Measurements from ENCODE around the gene EMC7. TPM values are rescaled to one million over a fixed set of nuclear protein-coding genes. Genes with fewer than 3 reads are reported as not detected.

The EMC7 gene
- polyA plus RNA-seq (2013, experiment 1 of 2) = 58.7 TPM
- polyA plus RNA-seq (2013, experiment 2 of 2) = 56.7 TPM

DNA sequence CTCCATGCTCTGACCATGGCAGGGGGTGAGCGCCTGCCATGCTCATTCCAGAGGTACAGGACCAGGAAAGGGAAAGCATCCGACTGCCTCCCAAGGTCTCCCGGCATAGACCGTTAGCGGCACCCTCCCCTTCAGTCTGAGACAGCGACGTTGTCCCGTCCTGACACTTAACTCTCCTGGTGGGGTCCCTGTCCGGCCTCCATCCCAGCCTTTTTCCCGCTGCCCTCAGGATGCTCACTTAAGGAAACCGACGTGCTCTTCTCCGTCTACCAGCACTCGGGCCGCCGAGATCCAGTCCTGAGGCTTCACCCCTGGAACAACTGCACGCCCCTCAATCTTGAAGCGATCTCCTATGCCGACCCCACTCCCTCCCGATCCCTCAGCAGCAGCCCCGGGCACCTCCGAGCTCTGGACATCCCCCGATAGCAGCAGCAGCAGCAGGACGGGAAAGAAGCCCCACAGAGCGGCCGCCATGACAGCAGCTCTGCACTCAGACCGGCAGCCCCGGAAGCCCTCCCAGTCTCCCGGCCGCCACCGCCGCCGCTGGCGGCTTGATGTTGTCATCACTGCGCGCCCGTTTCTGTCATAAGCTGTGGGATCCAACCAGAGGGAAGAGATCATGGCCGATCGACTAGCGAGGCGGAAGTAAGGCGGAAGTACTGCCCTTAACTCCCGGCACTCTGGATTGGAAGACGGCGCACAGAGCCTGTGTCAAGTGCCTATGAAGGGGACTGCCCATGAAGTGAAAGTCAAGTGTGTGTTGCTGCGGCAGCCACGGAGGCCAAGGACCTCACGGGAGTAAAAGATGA, at the start of gene EMC7, which contains the start of gene PGBD4:
Gene EMC7, minus strand, starts transcription at position 497 of the 809 bp plus-strand sequence. Its CDS starts 23 bp downstream, at position 474.
Gene PGBD4, plus strand, starts transcription at position 718 of the 809 bp plus-strand sequence. CDS start 449 bp downstream, outside the sequence.
- Histone ChIP-seq H2BK15ac (replicated peaks; ENCODE audit: low read depth) (no peak within 1 kb of the TSS), H4K8ac (ENCODE audit: low read depth, low read length) (no peak within 1 kb of the TSS), H3K4me3 (ENCODE audit: low read length) (peak within 1 kb of the TSS; percentile 98), H3K9ac (ENCODE audit: low read length) (peak within 1 kb of the TSS; percentile 80), H3K27me3 (ENCODE audit: insufficient read depth, low read length, poor library complexity) (no peaks in the 10 kb centered on the region), H2BK5ac (ENCODE audit: low read length) (no peak within 1 kb of the TSS), H3K56ac (ENCODE audit: low read length) (peak within 1 kb of the TSS; percentile 96), H3K79me2 (ENCODE audit: control insufficient read depth, insufficient read depth, low read length) (peaks cover 18% of the 10 kb centered on the region), H3K79me1 (ENCODE audit: low read length) (peaks cover 8% of the 10 kb centered on the region), H3K18ac (ENCODE audit: low read length) (peak within 1 kb of the TSS; percentile 72), H3K23ac (ENCODE audit: low read length) (no peak within 1 kb of the TSS), H4K5ac (ENCODE audit: low read length) (no peak within 1 kb of the TSS), H3K36me3 (ENCODE audit: control insufficient read depth, insufficient read depth, low read length) (no peaks in the 10 kb centered on the region), H3K4me2 (ENCODE audit: low read length) (peak within 1 kb of the TSS; percentile 89), H3K27ac (ENCODE audit: low read depth, low read length) (no peak within 1 kb of the TSS), H3K4me1 (ENCODE audit: control insufficient read depth, low read depth, low read length) (peaks cover 2% of the 10 kb centered on the region), H2BK120ac (ENCODE audit: low read depth, low read length) (no peak within 1 kb of the TSS), H2AK5ac (ENCODE audit: low read length) (no peak within 1 kb of the TSS), H3K4ac (ENCODE audit: low read depth, low read length) (peak within 1 kb of the TSS; percentile 11)
- DNase-seq = peak; percentile 99
- no CpG with 5 or more reads among the region's 48 CpGs for WGBS (ENCODE audit: extremely low coverage, insufficient coverage, low lambda C conversion rate)

DNA sequence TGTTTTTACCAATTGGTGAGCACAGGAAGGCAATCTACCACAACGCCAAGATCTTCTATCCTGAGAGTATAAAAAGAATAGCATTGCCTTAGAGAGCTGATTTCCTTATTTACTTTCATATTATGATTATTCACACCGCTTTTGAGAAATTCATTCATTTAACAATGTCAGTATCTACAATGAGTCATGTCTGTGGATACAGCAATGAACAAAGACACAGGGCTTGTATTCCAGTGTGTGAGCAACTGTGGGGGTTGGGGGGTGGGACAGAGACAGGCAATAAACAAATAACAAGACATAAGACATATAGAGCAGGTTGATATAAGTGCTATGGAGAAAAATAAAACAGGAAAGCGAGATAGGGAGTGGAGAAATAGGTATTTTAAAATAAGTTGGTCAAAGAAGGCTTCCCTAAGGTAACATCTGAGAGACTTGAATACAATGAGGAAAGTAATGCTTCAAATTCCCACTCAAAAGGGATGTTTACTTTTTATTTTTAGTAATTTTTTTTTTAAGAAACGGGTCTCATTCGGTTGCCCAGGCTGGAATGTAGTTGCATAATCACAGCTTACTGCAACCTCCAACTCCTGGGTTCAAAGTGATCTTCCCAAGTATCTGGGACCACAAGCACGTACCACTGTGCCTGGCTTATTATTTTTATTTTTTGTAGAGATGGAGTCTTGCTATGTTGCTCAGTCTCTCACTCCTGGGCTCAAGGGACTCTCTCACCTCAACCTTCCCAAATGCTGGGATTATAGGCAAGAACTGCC, 45.9 kb upstream of the EMC7 start:
- H3K36me3 ChIP-seq (ENCODE audit: control insufficient read depth, insufficient read depth, low read length) = no peaks in the 10 kb centered on the region
- H3K4me1 ChIP-seq (ENCODE audit: control insufficient read depth, low read depth, low read length) = no peaks in the 10 kb centered on the region
- H3K18ac ChIP-seq (ENCODE audit: low read length) = no peak overlapping the region
- H2BK120ac ChIP-seq (ENCODE audit: low read depth, low read length) = no peak overlapping the region
- H3K4me2 ChIP-seq (ENCODE audit: low read length) = no peak overlapping the region
- no peak overlapping the region for H3K4ac ChIP-seq (ENCODE audit: low read depth, low read length)
- no peak overlapping the region for H3K9ac ChIP-seq (ENCODE audit: low read length)
- 100% methylated on average over 1 of the region's 6 CpGs for WGBS (ENCODE audit: extremely low coverage, insufficient coverage, low lambda C conversion rate)
- no peak overlapping the region for H4K8ac ChIP-seq (ENCODE audit: low read depth, low read length)
- H3K23ac ChIP-seq (ENCODE audit: low read length) = no peak overlapping the region
- no peaks in the 10 kb centered on the region for H3K79me2 ChIP-seq (ENCODE audit: control insufficient read depth, insufficient read depth, low read length)
- H4K5ac ChIP-seq (ENCODE audit: low read length) = no peak overlapping the region
- no peak overlapping the region for H3K56ac ChIP-seq (ENCODE audit: low read length)
- no peak overlapping the region for H2BK15ac ChIP-seq (replicated peaks; ENCODE audit: low read depth)
- H2AK5ac ChIP-seq (ENCODE audit: low read length) = no peak overlapping the region
- no peak overlapping the region for H2BK5ac ChIP-seq (ENCODE audit: low read length)
- no peaks in the 10 kb centered on the region for H3K27me3 ChIP-seq (ENCODE audit: insufficient read depth, low read length, poor library complexity)
- no peak for DNase-seq
- H3K27ac ChIP-seq (ENCODE audit: low read depth, low read length) = no peak overlapping the region
- no peak overlapping the region for H3K4me3 ChIP-seq (ENCODE audit: low read length)
- H3K79me1 ChIP-seq (ENCODE audit: low read length) = no peaks in the 10 kb centered on the region

DNA sequence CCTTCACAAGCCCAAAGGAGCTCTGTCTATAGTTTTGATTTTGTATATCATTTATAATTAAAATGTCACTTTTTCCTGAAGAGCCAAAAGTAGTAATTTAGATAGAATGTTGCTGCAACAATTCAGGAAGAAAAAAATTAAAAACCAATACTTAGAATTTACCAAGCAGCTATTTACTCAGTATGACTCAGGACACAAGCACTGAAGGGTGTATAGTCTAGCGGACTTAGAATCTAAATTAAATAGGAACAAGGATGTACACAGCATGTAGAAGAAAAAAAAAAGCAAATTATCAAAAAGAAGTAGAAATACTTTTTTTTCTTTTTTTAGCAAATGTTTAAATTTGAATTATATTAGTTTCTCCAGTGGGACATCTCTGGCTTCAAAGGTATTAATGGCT, 31.8 kb upstream of the EMC7 start:
- Histone ChIP-seq H4K5ac (ENCODE audit: low read length) (no peak overlapping the region), H3K27ac (ENCODE audit: low read depth, low read length) (no peak overlapping the region), H4K8ac (ENCODE audit: low read depth, low read length) (no peak overlapping the region), H3K56ac (ENCODE audit: low read length) (no peak overlapping the region), H3K79me1 (ENCODE audit: low read length) (no peaks in the 10 kb centered on the region), H3K9ac (ENCODE audit: low read length) (no peak overlapping the region), H3K23ac (ENCODE audit: low read length) (no peak overlapping the region), H3K4ac (ENCODE audit: low read depth, low read length) (no peak overlapping the region), H3K36me3 (ENCODE audit: control insufficient read depth, insufficient read depth, low read length) (no peaks in the 10 kb centered on the region), H2BK5ac (ENCODE audit: low read length) (no peak overlapping the region), H3K18ac (ENCODE audit: low read length) (no peak overlapping the region), H2AK5ac (ENCODE audit: low read length) (no peak overlapping the region), H2BK120ac (ENCODE audit: low read depth, low read length) (no peak overlapping the region), H3K4me2 (ENCODE audit: low read length) (no peak overlapping the region), H3K4me1 (ENCODE audit: control insufficient read depth, low read depth, low read length) (no peaks in the 10 kb centered on the region), H3K4me3 (ENCODE audit: low read length) (no peak overlapping the region), H2BK15ac (replicated peaks; ENCODE audit: low read depth) (no peak overlapping the region), H3K27me3 (ENCODE audit: insufficient read depth, low read length, poor library complexity) (no peaks in the 10 kb centered on the region), H3K79me2 (ENCODE audit: control insufficient read depth, insufficient read depth, low read length) (no peaks in the 10 kb centered on the region)
- no peak for DNase-seq
- WGBS (ENCODE audit: extremely low coverage, insufficient coverage, low lambda C conversion rate) = no CpG with 5 or more reads among the region's 1 CpG

DNA sequence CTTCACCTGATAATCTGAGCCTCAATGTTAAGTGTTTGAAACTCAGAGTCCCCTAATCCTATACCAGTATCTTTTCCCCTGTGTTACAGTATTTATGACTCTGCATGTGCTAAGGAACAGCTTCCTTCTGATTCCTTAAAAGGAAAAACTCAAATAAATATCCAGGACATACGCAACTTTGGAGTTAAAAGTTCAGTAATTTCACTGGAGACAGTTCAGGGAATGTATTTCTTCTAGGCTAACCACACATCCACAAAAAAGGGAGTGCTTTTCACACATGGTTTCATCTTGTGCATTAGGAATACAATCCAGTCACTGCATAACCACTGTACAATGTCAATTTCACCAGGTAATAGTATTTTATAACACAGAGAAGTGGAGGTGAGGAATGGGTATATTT, 31.2 kb upstream of the EMC7 start:
- Histone ChIP-seq H4K8ac (ENCODE audit: low read depth, low read length) (no peak overlapping the region), H3K56ac (ENCODE audit: low read length) (no peak overlapping the region), H3K4ac (ENCODE audit: low read depth, low read length) (no peak overlapping the region), H3K36me3 (ENCODE audit: control insufficient read depth, insufficient read depth, low read length) (no peaks in the 10 kb centered on the region), H3K4me1 (ENCODE audit: control insufficient read depth, low read depth, low read length) (no peaks in the 10 kb centered on the region), H3K4me2 (ENCODE audit: low read length) (no peak overlapping the region), H2BK120ac (ENCODE audit: low read depth, low read length) (no peak overlapping the region), H3K27ac (ENCODE audit: low read depth, low read length) (no peak overlapping the region), H3K23ac (ENCODE audit: low read length) (no peak overlapping the region), H4K5ac (ENCODE audit: low read length) (no peak overlapping the region), H2BK5ac (ENCODE audit: low read length) (no peak overlapping the region), H3K79me1 (ENCODE audit: low read length) (no peaks in the 10 kb centered on the region), H2AK5ac (ENCODE audit: low read length) (no peak overlapping the region), H3K4me3 (ENCODE audit: low read length) (no peak overlapping the region), H3K18ac (ENCODE audit: low read length) (no peak overlapping the region), H3K79me2 (ENCODE audit: control insufficient read depth, insufficient read depth, low read length) (no peaks in the 10 kb centered on the region), H3K9ac (ENCODE audit: low read length) (no peak overlapping the region), H3K27me3 (ENCODE audit: insufficient read depth, low read length, poor library complexity) (no peaks in the 10 kb centered on the region), H2BK15ac (replicated peaks; ENCODE audit: low read depth) (no peak overlapping the region)
- WGBS (ENCODE audit: extremely low coverage, insufficient coverage, low lambda C conversion rate) = no CpG with 5 or more reads among the region's 1 CpG
- DNase-seq = no peak

DNA sequence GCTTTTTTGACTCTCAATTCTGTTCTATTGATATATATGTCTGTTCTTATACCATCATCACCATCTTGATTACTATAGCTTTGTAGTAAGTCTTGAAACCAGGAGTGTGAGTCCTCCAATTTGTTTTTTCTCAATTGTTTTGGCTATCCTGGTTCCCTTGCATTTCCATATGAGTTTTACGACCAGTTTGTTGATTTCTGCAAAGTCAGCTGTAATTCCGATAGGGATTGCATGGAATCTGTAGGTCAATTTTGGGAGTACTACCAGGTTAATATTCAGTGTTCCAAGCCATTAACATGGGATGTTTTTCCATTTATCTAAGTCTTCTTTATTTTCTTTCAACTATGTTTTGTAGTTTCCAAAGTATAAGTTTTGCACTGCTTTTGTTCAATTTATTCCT, 27.2 kb upstream of the EMC7 start:
- no CpG with 5 or more reads among the region's 2 CpGs for WGBS (ENCODE audit: extremely low coverage, insufficient coverage, low lambda C conversion rate)
- H3K4me1 ChIP-seq (ENCODE audit: control insufficient read depth, low read depth, low read length) = no peaks in the 10 kb centered on the region
- no peak overlapping the region for H3K23ac ChIP-seq (ENCODE audit: low read length)
- H4K5ac ChIP-seq (ENCODE audit: low read length) = no peak overlapping the region
- H3K79me1 ChIP-seq (ENCODE audit: low read length) = no peaks in the 10 kb centered on the region
- no peak overlapping the region for H3K4ac ChIP-seq (ENCODE audit: low read depth, low read length)
- H3K36me3 ChIP-seq (ENCODE audit: control insufficient read depth, insufficient read depth, low read length) = no peaks in the 10 kb centered on the region
- no peak overlapping the region for H3K56ac ChIP-seq (ENCODE audit: low read length)
- no peak overlapping the region for H3K4me3 ChIP-seq (ENCODE audit: low read length)
- H3K79me2 ChIP-seq (ENCODE audit: control insufficient read depth, insufficient read depth, low read length) = no peaks in the 10 kb centered on the region
- H3K4me2 ChIP-seq (ENCODE audit: low read length) = no peak overlapping the region
- no peak overlapping the region for H2BK15ac ChIP-seq (replicated peaks; ENCODE audit: low read depth)
- no peak for DNase-seq
- no peak overlapping the region for H2AK5ac ChIP-seq (ENCODE audit: low read length)
- no peak overlapping the region for H4K8ac ChIP-seq (ENCODE audit: low read depth, low read length)
- no peak overlapping the region for H2BK5ac ChIP-seq (ENCODE audit: low read length)
- no peak overlapping the region for H3K9ac ChIP-seq (ENCODE audit: low read length)
- no peaks in the 10 kb centered on the region for H3K27me3 ChIP-seq (ENCODE audit: insufficient read depth, low read length, poor library complexity)
- H3K27ac ChIP-seq (ENCODE audit: low read depth, low read length) = no peak overlapping the region
- no peak overlapping the region for H2BK120ac ChIP-seq (ENCODE audit: low read depth, low read length)
- no peak overlapping the region for H3K18ac ChIP-seq (ENCODE audit: low read length)

All from mesendoderm (in vitro differentiated cells).